ENCODE measurements around the gene LCN10. TPM values are rescaled to one million over a fixed set of nuclear protein-coding genes. Genes with fewer than 3 reads are reported as not detected.
A peak's percentile ranks its signal among the peaks of the same experiment; 100 is the strongest.

LCN10 gene
- total RNA-seq, 2 donors from 2014 or later: 0.21 to 0.45 TPM

- Mint-ChIP-seq H3K4me3 (no peak overlapping the region), H3K4me1 (ENCODE audit: low read depth in 2 of 2) (no peaks in the 10 kb centered on the region), H3K27me3 (peaks cover 0 to 2% of the 10 kb centered on the region in 2 donors), H3K27ac (no peak overlapping the region), H3K36me3 (no peaks in the 10 kb centered on the region), H3K9me3 (no peaks in the 10 kb centered on the region)
- DNase-seq (ENCODE audit: low spot score) (no peak), ATAC-seq (no peak)
These were observed 2.0 kb upstream of the LCN10 start for GRCh38 chr9:136744773-136745172.

GRCh38 chr9:136743639-136744211 lies 985 bp upstream of the LCN10 start:
- H3K27me3 Mint-ChIP-seq: peaks cover 0 to 2% of the 10 kb centered on the region in 2 donors
- H3K27ac Mint-ChIP-seq: no peak overlapping the region
- ATAC-seq (no peak), DNase-seq (ENCODE audit: low spot score) (no peak)
- H3K4me1 Mint-ChIP-seq (ENCODE audit: low read depth in 2 of 2): no peaks in the 10 kb centered on the region
- no peak overlapping the region for H3K4me3 Mint-ChIP-seq
- no peaks in the 10 kb centered on the region for H3K36me3 Mint-ChIP-seq
- H3K9me3 Mint-ChIP-seq: no peaks in the 10 kb centered on the region

GRCh38 chr9:136741883-136742571 lies 713 bp downstream of the LCN10 start:
- H3K4me3 Mint-ChIP-seq: no peak overlapping the region
- DNase-seq (ENCODE audit: low spot score): no peak
- no peaks in the 10 kb centered on the region for H3K4me1 Mint-ChIP-seq (ENCODE audit: low read depth in 2 of 2)
- H3K9me3 Mint-ChIP-seq: no peaks in the 10 kb centered on the region
- no peaks in the 10 kb centered on the region for H3K36me3 Mint-ChIP-seq
- peaks cover 0 to 2% of the 10 kb centered on the region in 2 donors for H3K27me3 Mint-ChIP-seq
- ATAC-seq: peak in 1 of 2 donors; percentile 51
- no peak overlapping the region for H3K27ac Mint-ChIP-seq

GRCh38 chr9:136740971-136741882 lies 1.5 kb downstream of the LCN10 start:
- Mint-ChIP-seq H3K27me3 (peaks cover 0 to 2% of the 10 kb centered on the region in 2 donors), H3K9me3 (no peaks in the 10 kb centered on the region), H3K4me3 (no peak overlapping the region), H3K36me3 (no peaks in the 10 kb centered on the region), H3K27ac (no peak overlapping the region), H3K4me1 (ENCODE audit: low read depth in 2 of 2) (no peaks in the 10 kb centered on the region)
- no peak for DNase-seq (ENCODE audit: low spot score)
- ATAC-seq: no peak

- no peak for ATAC-seq
- no peaks in the 10 kb centered on the region for H3K4me1 Mint-ChIP-seq (ENCODE audit: low read depth in 2 of 2)
These were observed 2.2 kb downstream of the LCN10 start for GRCh38 chr9:136740491-136740890.

GRCh38 chr9:136740069-136740468 lies 2.7 kb downstream of the LCN10 start:
- no peak for DNase-seq (ENCODE audit: low spot score)

More at GRCh38 chr9:136740491-136740890, 2.2 kb downstream of the LCN10 start:
- peaks cover 0 to 2% of the 10 kb centered on the region in 2 donors for H3K27me3 Mint-ChIP-seq
- H3K36me3 Mint-ChIP-seq: no peaks in the 10 kb centered on the region
- H3K27ac Mint-ChIP-seq: no peak overlapping the region
- no peaks in the 10 kb centered on the region for H3K9me3 Mint-ChIP-seq
- no peak for DNase-seq (ENCODE audit: low spot score)
- no peak overlapping the region for H3K4me3 Mint-ChIP-seq

GRCh38 chr9:136739509-136739908 lies 3.2 kb downstream of the LCN10 start:
- Mint-ChIP-seq H3K27me3 (peaks cover 0 to 2% of the 10 kb centered on the region in 2 donors), H3K4me3 (no peak overlapping the region), H3K27ac (no peak overlapping the region), H3K9me3 (no peaks in the 10 kb centered on the region), H3K36me3 (no peaks in the 10 kb centered on the region), H3K4me1 (ENCODE audit: low read depth in 2 of 2) (no peaks in the 10 kb centered on the region)
- no peak for ATAC-seq
- no peak for DNase-seq (ENCODE audit: low spot score)

More at GRCh38 chr9:136740069-136740468, 2.7 kb downstream of the LCN10 start:
- Mint-ChIP-seq H3K4me1 (ENCODE audit: low read depth in 2 of 2) (no peaks in the 10 kb centered on the region), H3K9me3 (no peaks in the 10 kb centered on the region), H3K27ac (no peak overlapping the region), H3K27me3 (peaks cover 0 to 2% of the 10 kb centered on the region in 2 donors), H3K4me3 (no peak overlapping the region), H3K36me3 (no peaks in the 10 kb centered on the region)
- ATAC-seq: no peak

GRCh38 chr9:136738960-136739359 lies 3.8 kb downstream of the LCN10 start:
- H3K27ac Mint-ChIP-seq: peak overlapping the region in 1 of 2 donors; percentile 29
- no peak for DNase-seq (ENCODE audit: low spot score)
- no peaks in the 10 kb centered on the region for H3K36me3 Mint-ChIP-seq
- ATAC-seq: no peak
- H3K4me1 Mint-ChIP-seq (ENCODE audit: low read depth in 2 of 2): no peaks in the 10 kb centered on the region
- H3K4me3 Mint-ChIP-seq: no peak overlapping the region
- peaks cover 0 to 2% of the 10 kb centered on the region in 2 donors for H3K27me3 Mint-ChIP-seq
- H3K9me3 Mint-ChIP-seq: no peaks in the 10 kb centered on the region

GRCh38 chr9:136735812-136736480 lies 6.8 kb downstream of the LCN10 start:
- DNase-seq (ENCODE audit: low spot score) (no peak), ATAC-seq (no peak)
- no peak overlapping the region for H3K27ac Mint-ChIP-seq
- H3K4me1 Mint-ChIP-seq (ENCODE audit: low read depth in 2 of 2): no peaks in the 10 kb centered on the region
- H3K36me3 Mint-ChIP-seq: no peaks in the 10 kb centered on the region
- peaks cover 0 to 2% of the 10 kb centered on the region in 2 donors for H3K27me3 Mint-ChIP-seq
- H3K4me3 Mint-ChIP-seq: no peak overlapping the region
- H3K9me3 Mint-ChIP-seq: no peaks in the 10 kb centered on the region

- no peak for DNase-seq (ENCODE audit: low spot score)
- ATAC-seq: peak; percentile 24 to 42
- no peaks in the 10 kb centered on the region for H3K4me1 Mint-ChIP-seq (ENCODE audit: low read depth in 2 of 2)
- H3K4me3 Mint-ChIP-seq: no peak overlapping the region
- H3K27ac Mint-ChIP-seq: no peak overlapping the region
- no peaks in the 10 kb centered on the region for H3K36me3 Mint-ChIP-seq
- no peaks in the 10 kb centered on the region for H3K9me3 Mint-ChIP-seq
- H3K27me3 Mint-ChIP-seq: peaks cover 0 to 2% of the 10 kb centered on the region in 2 donors
These were observed 7.8 kb downstream of the LCN10 start for GRCh38 chr9:136734837-136735496.

- Mint-ChIP-seq H3K27ac (no peak overlapping the region), H3K36me3 (no peaks in the 10 kb centered on the region), H3K27me3 (peaks cover 0 to 2% of the 10 kb centered on the region in 2 donors), H3K4me3 (no peak overlapping the region), H3K4me1 (ENCODE audit: low read depth in 2 of 2) (no peaks in the 10 kb centered on the region), H3K9me3 (no peaks in the 10 kb centered on the region)
- ATAC-seq (no peak), DNase-seq (ENCODE audit: low spot score) (no peak)
These were observed 9.1 kb downstream of the LCN10 start for GRCh38 chr9:136733611-136734010.

GRCh38 chr9:136732444-136733178 lies 10.1 kb downstream of the LCN10 start:
- Mint-ChIP-seq H3K4me1 (ENCODE audit: low read depth in 2 of 2) (no peaks in the 10 kb centered on the region), H3K36me3 (no peaks in the 10 kb centered on the region), H3K4me3 (no peak overlapping the region), H3K9me3 (no peaks in the 10 kb centered on the region), H3K27me3 (peaks cover 0 to 2% of the 10 kb centered on the region in 2 donors), H3K27ac (no peak overlapping the region)
- ATAC-seq (no peak), DNase-seq (ENCODE audit: low spot score) (no peak)

Data from natural killer cell treated with Interleukin-12 subunit alpha and Interleukin-12 subunit beta and Interleukin-15 and Interleukin-18, amount 100 ng/mL, for 72 hours (primary cell).